ENCODE results near the gene ZNHIT6. TPM values are rescaled to one million over a fixed set of nuclear protein-coding genes. Genes with fewer than 3 reads are reported as not detected.

ZNHIT6 gene
- total RNA-seq, 1 donor from 2014 or later = 34.9 TPM

DNA sequence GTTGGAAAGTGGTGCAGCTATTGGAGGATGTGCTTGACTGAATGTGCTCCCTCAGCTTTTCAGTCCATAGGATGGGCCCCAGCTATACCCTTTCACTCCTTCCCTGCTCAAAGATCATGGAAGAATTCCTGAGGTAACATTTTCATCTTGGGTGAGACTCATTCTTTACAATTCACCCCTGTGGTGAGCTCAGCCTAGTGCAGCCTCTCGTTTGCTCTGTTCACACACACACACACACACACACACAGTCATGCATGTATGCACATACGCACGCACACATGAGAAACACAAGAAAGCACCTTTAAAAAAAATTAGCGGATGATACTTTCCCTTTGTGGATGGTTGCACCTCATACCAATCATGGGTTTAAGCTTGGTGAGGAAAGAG, 101.8 kb downstream of the ZNHIT6 start:
- Histone ChIP-seq H3K9ac (ENCODE audit: low read length) (peak overlapping the region; percentile 52), H3K27ac (ENCODE audit: low read depth, low read length) (peak overlapping the region; percentile 88), H3K36me3 (ENCODE audit: insufficient read depth, low read length) (no peaks in the 10 kb centered on the region), H2AFZ (ENCODE audit: low read depth, low read length) (no peak overlapping the region), H3K4me2 (ENCODE audit: low read length) (peak overlapping the region; percentile 61), H4K20me1 (ENCODE audit: insufficient read depth, low read length) (no peaks in the 10 kb centered on the region), H3K4me1 (ENCODE audit: insufficient read depth, low read length) (peaks cover 33% of the 10 kb centered on the region), H3K9me3 (ENCODE audit: insufficient read depth, low read depth, low read length) (no peaks in the 10 kb centered on the region), H3K27me3 (ENCODE audit: insufficient read depth, low read length) (no peaks in the 10 kb centered on the region), H3K4me3 (ENCODE audit: insufficient read depth, low read depth, low read length) (no peak overlapping the region), H3K79me2 (ENCODE audit: insufficient read depth, low read length) (no peaks in the 10 kb centered on the region)
- DNase-seq (ENCODE audit: low read depth) = peak; percentile 64
- TF ChIP-seq, protein P1, sequence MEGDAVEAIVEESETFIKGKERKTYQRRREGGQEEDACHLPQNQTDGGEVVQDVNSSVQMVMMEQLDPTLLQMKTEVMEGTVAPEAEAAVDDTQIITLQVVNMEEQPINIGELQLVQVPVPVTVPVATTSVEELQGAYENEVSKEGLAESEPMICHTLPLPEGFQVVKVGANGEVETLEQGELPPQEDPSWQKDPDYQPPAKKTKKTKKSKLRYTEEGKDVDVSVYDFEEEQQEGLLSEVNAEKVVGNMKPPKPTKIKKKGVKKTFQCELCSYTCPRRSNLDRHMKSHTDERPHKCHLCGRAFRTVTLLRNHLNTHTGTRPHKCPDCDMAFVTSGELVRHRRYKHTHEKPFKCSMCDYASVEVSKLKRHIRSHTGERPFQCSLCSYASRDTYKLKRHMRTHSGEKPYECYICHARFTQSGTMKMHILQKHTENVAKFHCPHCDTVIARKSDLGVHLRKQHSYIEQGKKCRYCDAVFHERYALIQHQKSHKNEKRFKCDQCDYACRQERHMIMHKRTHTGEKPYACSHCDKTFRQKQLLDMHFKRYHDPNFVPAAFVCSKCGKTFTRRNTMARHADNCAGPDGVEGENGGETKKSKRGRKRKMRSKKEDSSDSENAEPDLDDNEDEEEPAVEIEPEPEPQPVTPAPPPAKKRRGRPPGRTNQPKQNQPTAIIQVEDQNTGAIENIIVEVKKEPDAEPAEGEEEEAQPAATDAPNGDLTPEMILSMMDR (IDR thresholded peaks at IDR 0.05; ENCODE audit: insufficient read depth, low read depth, low read length) = peak; percentile 4
- TF ChIP-seq EZH2 (IDR thresholded peaks at IDR 0.05; ENCODE audit: insufficient read depth, low read length) = no peak
- H3K36me3 Mint-ChIP-seq (ENCODE audit: low read depth, unreplicated experiment) = peaks cover 3% of the 10 kb centered on the region
- no peak overlapping the region for H3K4me3 Mint-ChIP-seq (ENCODE audit: unreplicated experiment)
- no peaks in the 10 kb centered on the region for H3K9me3 Mint-ChIP-seq (ENCODE audit: unreplicated experiment)
- H3K4me1 Mint-ChIP-seq (ENCODE audit: low read depth, unreplicated experiment) = peaks cover 66% of the 10 kb centered on the region
- peak; percentile 78 for FAIRE-seq
- H3K27me3 Mint-ChIP-seq (ENCODE audit: low read depth, unreplicated experiment) = peaks cover 2% of the 10 kb centered on the region
- H3K27ac Mint-ChIP-seq (ENCODE audit: unreplicated experiment) = peak overlapping the region; percentile 98

DNA sequence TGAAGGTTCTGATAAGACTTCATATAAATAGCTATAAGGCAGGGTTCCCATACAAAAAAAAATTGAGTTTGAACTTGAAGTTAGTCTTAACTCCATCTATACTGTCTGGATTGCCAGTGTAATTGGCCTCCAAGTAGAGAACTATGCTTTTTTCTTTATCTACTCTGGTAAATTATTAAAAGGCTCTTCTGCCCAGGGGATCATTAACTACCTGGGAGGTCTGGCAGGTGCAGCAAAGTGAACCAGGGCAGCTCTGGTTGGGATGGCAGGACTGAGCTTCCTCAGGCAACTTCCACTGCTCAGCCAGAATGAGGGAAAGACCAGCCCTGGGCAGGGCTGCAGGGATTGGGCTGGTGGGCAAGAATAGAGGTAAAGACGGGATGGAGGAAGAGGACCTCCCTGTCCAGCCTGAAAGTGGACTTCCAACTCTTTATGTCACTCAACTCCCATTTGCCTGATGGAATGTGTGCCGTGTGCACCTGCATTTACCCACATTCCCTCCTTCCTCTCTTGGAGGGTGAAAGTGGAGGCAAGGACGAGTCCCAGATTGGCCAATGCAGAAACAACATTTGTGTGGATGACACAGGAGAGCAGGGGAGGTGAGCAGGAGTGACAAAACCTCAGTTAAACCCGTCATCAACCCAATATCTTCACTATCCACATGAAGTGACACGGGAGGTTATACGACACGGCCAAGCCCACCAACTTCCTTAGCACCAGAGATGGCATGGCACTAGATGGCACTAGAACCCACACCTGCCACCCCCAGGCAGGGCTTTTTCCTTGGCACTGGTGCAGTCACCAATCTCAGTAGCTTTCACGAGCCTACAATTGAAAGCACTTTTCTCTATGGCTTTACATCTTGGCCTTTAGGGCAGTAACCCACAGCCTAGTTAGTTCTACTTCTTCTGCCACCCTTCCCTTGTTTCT, 102.5 kb downstream of the ZNHIT6 start:
- no peaks in the 10 kb centered on the region for H3K36me3 ChIP-seq (ENCODE audit: insufficient read depth, low read length)
- no peak overlapping the region for H3K4me3 ChIP-seq (ENCODE audit: insufficient read depth, low read depth, low read length)
- TF ChIP-seq, protein P1 (IDR thresholded peaks at IDR 0.05; ENCODE audit: insufficient read depth, low read depth, low read length) = no peak
- TF ChIP-seq EZH2 (IDR thresholded peaks at IDR 0.05; ENCODE audit: insufficient read depth, low read length) = no peak
- peak overlapping the region; percentile 52 for H3K9ac ChIP-seq (ENCODE audit: low read length)
- H3K27ac Mint-ChIP-seq (ENCODE audit: unreplicated experiment) = peak overlapping the region; percentile 98
- H3K4me3 Mint-ChIP-seq (ENCODE audit: unreplicated experiment) = no peak overlapping the region
- H3K27ac ChIP-seq (ENCODE audit: low read depth, low read length) = peak overlapping the region; percentile 88
- H3K79me2 ChIP-seq (ENCODE audit: insufficient read depth, low read length) = no peaks in the 10 kb centered on the region
- H3K27me3 Mint-ChIP-seq (ENCODE audit: low read depth, unreplicated experiment) = peaks cover 2% of the 10 kb centered on the region
- peaks cover 26% of the 10 kb centered on the region for H3K4me1 ChIP-seq (ENCODE audit: insufficient read depth, low read length)
- H3K9me3 ChIP-seq (ENCODE audit: insufficient read depth, low read depth, low read length) = no peaks in the 10 kb centered on the region
- H3K4me1 Mint-ChIP-seq (ENCODE audit: low read depth, unreplicated experiment) = peaks cover 60% of the 10 kb centered on the region
- H3K9me3 Mint-ChIP-seq (ENCODE audit: unreplicated experiment) = no peaks in the 10 kb centered on the region
- FAIRE-seq (no peak), DNase-seq (ENCODE audit: low read depth) (no peak)
- H3K27me3 ChIP-seq (ENCODE audit: insufficient read depth, low read length) = no peaks in the 10 kb centered on the region
- H3K4me2 ChIP-seq (ENCODE audit: low read length) = peak overlapping the region; percentile 61
- H4K20me1 ChIP-seq (ENCODE audit: insufficient read depth, low read length) = no peaks in the 10 kb centered on the region
- H2AFZ ChIP-seq (ENCODE audit: low read depth, low read length) = no peak overlapping the region
- H3K36me3 Mint-ChIP-seq (ENCODE audit: low read depth, unreplicated experiment) = peaks cover 3% of the 10 kb centered on the region

All from astrocyte (in vitro differentiated cells and primary cell).